ENCODE data around the gene ZFHX2.

DNA sequence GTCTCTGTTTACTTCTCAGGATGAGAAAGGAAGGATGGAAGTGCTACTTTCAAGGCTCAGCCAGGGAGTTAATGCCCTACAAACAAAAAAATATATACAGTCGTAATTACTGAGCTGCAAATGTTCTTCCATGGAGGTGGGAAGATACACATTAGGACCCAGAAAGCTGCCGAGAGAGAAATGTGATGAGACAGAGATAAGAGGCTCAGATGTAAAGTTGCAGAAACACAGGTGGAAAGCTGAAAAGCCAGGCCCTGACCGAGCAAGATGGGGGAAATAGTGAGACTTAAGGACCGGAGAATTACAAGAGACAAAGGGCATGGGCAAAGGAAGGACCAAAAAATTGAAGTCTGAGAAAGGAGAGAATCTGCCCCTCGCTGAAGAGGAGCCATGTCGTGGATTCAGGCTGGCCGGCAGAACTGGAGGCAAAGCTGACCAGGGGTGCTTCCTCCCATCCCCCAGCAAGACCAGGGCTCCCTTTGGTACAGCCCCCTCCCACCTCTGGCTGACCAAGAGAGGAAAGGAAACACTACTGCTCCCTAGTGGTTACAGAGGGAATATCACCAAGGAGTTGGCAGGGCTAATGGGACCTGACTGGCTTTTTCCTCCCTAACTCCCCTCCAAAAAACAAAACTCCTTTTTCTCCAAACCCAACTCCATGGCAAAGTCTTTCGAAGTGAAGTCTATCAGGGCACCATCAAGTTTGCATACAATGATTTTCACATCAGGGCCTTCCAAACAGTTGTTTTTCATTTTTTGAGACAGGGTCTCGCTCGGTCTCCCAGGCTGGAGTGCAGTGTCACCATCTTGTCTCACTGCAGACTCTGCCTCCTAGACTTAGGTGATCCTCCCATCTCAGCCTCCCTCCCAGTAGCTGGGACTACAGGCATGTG, 12.1 kb downstream of the ZFHX2 start:
- TF ChIP-seq CTCF (IDR thresholded peaks at IDR 0.05) (no peak), POLR2A (IDR thresholded peaks at IDR 0.05) (no peak)
